HepG2 (cell line): ENCODE data around the gene AMBRA1. TPM values are rescaled to one million over a fixed set of nuclear protein-coding genes. Genes with fewer than 3 reads are reported as not detected.

Experiments used
- E2F5 ChIP-seq: sonication (generic); formaldehyde crosslinking; conservative IDR thresholded peaks from 2 replicates; pipeline ENCODE4 v1.4.0; 2020; ENCODE audit warnings: missing genetic modification reagents
- HHEX ChIP-seq: IDR thresholded peaks from 2 replicates; pipeline ENCODE4 v1.6.1; 2016; ENCODE audit warnings: control low read depth
- HMG20A ChIP-seq: IDR thresholded peaks from 2 replicates; pipeline ENCODE4 v1.6.1; 2016; ENCODE audit warnings: borderline replicate concordance
- KDM2A ChIP-seq: sonication (generic); formaldehyde crosslinking; IDR thresholded peaks from 2 replicates; pipeline ENCODE4 v1.4.0; 2020; ENCODE audit warnings: low read depth, missing genetic modification reagents, borderline replicate concordance
- MATR3 ChIP-seq: sonication (generic); formaldehyde crosslinking; IDR thresholded peaks from 2 replicates; pipeline ENCODE4 v1.4.0; 2020; ENCODE audit warnings: missing genetic modification reagents
- MNT ChIP-seq: fragments of 450-650 bp; IDR thresholded peaks from 2 replicates; pipeline ENCODE4 v1.6.1; 2016
- PHF21A ChIP-seq: sonication (generic); formaldehyde crosslinking; IDR thresholded peaks from 2 replicates; pipeline ENCODE4 v1.5.0; 2020; ENCODE audit warnings: mild to moderate bottlenecking, missing genetic modification reagents
- POLR2G ChIP-seq: fragments of 200-400 bp; formaldehyde crosslinking; IDR thresholded peaks from 2 replicates; pipeline ENCODE4 v1.6.1; 2018; ENCODE audit warnings: mild to moderate bottlenecking, low read depth, low read length, moderate library complexity
- SIN3B ChIP-seq: fragments of 150-350 bp; IDR thresholded peaks from 2 replicates; pipeline ENCODE4 v1.6.1; 2014; ENCODE audit warnings: low read length
- TRIM24 ChIP-seq: sonication (generic); formaldehyde crosslinking; IDR thresholded peaks from 2 replicates; pipeline ENCODE4 v1.8.0; 2022; ENCODE audit warnings: mild to moderate bottlenecking, missing genetic modification reagents
- ZNF234 ChIP-seq: sonication (generic); formaldehyde crosslinking; conservative IDR thresholded peaks from 2 replicates; pipeline ENCODE4 v1.5.1; 2020; ENCODE audit warnings: mild to moderate bottlenecking, missing genetic modification reagents
- ZNF282 ChIP-seq: fragments of 450-650 bp; IDR thresholded peaks from 2 replicates; pipeline ENCODE4 v1.6.1; 2018; ENCODE audit not compliant: partially characterized antibody
- ZNF383 ChIP-seq: sonication (generic); formaldehyde crosslinking; IDR thresholded peaks from 2 replicates; pipeline ENCODE4 v1.4.0; 2020; ENCODE audit warnings: missing genetic modification reagents, mild to moderate bottlenecking, borderline replicate concordance
- ZXDC ChIP-seq: sonication (generic); formaldehyde crosslinking; IDR thresholded peaks from 2 replicates; pipeline ENCODE4 v1.5.0; 2020; ENCODE audit warnings: mild to moderate bottlenecking, missing genetic modification reagents
- polyA plus RNA-seq, 8 experiments: library from polyadenylated mRNA; depleted of rRNA in 3 of 8; stranded (reverse) in 7 of 8; unstranded in 1 of 8; fragments of >200 nt; fragmentation: Illumina TruSeq in 4 of 8; extraction: Trizol in 4 of 8; gene quantifications; 2 replicates each; pipeline versions ENCODE4 v1.2.1 to v1.2.3, GENCODE V29; 2011 to 2016; ENCODE audit warnings: low read depth in 4 of 8, missing spikeins in 1 of 8, mixed read lengths in 1 of 8; ENCODE audit not compliant: insufficient read depth in 1 of 8
- total RNA-seq, 5 experiments: library from RNA; depleted of rRNA; stranded (reverse); fragments of >200 nt; fragmentation: Illumina TruSeq; extraction: Trizol; gene quantifications; 2 replicates each; pipeline ENCODE4 v1.2.3, GENCODE V29; 2016; ENCODE audit warnings: low read depth in 1 of 5
- TF ChIP-seq, protein P1 (sequence below): sonication (generic); formaldehyde crosslinking; IDR thresholded peaks from 2 replicates; pipeline ENCODE4 v1.4.0; 2020; ENCODE audit warnings: missing genetic modification reagents, mild to moderate bottlenecking, borderline replicate concordance
- TF ChIP-seq, protein P2 (sequence below): sonication (generic); formaldehyde crosslinking; IDR thresholded peaks from 2 replicates; pipeline ENCODE4 v1.5.0; 2020; ENCODE audit warnings: mild to moderate bottlenecking, missing genetic modification reagents, borderline replicate concordance
- TF ChIP-seq, protein P3 (sequence below): IDR thresholded peaks from 2 replicates; pipeline ENCODE4 v1.6.1; 2012; ENCODE audit warnings: inconsistent platforms

AMBRA1 gene
- total and polyA plus RNA-seq, 2 of the 13 experiments (the other 11 are each of a cell fraction or from before 2014, with no cell fraction given) = 15.7 to 26.0 TPM

DNA sequence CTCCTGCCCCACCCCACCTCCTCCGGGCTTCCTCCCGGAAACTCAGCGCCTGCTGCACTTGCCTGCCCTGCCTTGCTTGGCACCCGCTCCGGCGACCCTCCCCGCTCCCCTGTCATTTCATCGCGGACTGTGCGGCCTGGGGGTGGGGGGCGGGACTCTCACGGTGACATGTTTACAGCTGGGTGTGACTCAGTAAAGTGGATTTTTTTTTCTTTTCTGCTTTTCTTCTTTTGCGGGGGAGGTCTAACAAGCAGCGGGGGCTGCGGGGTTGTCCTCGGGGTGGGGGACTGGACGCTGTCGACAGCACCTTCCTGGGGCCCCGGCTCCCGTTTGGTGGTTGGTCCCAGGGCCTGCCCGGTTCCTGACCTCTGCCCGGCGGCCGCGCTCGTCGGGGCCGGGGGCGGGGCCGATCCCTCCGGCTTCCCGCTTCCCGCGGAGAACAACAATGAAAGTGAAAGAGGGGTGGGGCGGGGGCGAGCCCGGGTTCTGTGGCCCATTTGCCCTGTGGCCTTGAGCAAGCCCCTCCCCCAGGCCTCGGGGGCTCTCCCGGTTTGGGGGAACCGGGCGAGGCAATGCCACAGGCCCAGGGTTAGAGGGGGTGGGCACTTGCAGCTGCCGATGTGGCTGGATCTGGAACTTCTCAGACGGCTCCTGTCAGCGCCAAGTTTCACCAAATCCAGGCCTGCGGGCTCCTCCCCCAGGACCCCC lies 213.3 kb downstream of the AMBRA1 start (continued):
- TF ChIP-seq HHEX (CRISPR knock-in tag) (no peak), E2F5 (CRISPR knock-in tag) (no peak), KDM2A (CRISPR knock-in tag) (peak; percentile 83; the same call in 1 of the 2 replicates), ZNF383 (CRISPR knock-in tag) (no peak), ZNF282 (no peak), PHF21A (peak; percentile 58), MNT (no peak), SIN3B (no peak), ZNF234 (CRISPR knock-in tag) (no peak), POLR2G (peak; percentile 79), HMG20A (CRISPR knock-in tag) (no peak), ZXDC (CRISPR knock-in tag) (no peak), TRIM24 (CRISPR knock-in tag) (no peak), MATR3 (no peak)
- TF ChIP-seq, protein P1, sequence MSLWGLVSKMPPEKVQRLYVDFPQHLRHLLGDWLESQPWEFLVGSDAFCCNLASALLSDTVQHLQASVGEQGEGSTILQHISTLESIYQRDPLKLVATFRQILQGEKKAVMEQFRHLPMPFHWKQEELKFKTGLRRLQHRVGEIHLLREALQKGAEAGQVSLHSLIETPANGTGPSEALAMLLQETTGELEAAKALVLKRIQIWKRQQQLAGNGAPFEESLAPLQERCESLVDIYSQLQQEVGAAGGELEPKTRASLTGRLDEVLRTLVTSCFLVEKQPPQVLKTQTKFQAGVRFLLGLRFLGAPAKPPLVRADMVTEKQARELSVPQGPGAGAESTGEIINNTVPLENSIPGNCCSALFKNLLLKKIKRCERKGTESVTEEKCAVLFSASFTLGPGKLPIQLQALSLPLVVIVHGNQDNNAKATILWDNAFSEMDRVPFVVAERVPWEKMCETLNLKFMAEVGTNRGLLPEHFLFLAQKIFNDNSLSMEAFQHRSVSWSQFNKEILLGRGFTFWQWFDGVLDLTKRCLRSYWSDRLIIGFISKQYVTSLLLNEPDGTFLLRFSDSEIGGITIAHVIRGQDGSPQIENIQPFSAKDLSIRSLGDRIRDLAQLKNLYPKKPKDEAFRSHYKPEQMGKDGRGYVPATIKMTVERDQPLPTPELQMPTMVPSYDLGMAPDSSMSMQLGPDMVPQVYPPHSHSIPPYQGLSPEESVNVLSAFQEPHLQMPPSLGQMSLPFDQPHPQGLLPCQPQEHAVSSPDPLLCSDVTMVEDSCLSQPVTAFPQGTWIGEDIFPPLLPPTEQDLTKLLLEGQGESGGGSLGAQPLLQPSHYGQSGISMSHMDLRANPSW (CRISPR knock-in tag) = no peak
- TF ChIP-seq, protein P2, sequence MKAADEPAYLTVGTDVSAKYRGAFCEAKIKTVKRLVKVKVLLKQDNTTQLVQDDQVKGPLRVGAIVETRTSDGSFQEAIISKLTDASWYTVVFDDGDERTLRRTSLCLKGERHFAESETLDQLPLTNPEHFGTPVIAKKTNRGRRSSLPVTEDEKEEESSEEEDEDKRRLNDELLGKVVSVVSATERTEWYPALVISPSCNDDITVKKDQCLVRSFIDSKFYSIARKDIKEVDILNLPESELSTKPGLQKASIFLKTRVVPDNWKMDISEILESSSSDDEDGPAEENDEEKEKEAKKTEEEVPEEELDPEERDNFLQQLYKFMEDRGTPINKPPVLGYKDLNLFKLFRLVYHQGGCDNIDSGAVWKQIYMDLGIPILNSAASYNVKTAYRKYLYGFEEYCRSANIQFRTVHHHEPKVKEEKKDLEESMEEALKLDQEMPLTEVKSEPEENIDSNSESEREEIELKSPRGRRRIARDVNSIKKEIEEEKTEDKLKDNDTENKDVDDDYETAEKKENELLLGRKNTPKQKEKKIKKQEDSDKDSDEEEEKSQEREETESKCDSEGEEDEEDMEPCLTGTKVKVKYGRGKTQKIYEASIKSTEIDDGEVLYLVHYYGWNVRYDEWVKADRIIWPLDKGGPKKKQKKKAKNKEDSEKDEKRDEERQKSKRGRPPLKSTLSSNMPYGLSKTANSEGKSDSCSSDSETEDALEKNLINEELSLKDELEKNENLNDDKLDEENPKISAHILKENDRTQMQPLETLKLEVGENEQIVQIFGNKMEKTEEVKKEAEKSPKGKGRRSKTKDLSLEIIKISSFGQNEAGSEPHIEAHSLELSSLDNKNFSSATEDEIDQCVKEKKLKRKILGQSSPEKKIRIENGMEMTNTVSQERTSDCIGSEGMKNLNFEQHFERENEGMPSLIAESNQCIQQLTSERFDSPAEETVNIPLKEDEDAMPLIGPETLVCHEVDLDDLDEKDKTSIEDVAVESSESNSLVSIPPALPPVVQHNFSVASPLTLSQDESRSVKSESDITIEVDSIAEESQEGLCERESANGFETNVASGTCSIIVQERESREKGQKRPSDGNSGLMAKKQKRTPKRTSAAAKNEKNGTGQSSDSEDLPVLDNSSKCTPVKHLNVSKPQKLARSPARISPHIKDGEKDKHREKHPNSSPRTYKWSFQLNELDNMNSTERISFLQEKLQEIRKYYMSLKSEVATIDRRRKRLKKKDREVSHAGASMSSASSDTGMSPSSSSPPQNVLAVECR (CRISPR knock-in tag) = peak; percentile 77; the same call in 1 of the 2 replicates
- TF ChIP-seq, protein P3, sequence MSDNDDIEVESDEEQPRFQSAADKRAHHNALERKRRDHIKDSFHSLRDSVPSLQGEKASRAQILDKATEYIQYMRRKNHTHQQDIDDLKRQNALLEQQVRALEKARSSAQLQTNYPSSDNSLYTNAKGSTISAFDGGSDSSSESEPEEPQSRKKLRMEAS = peak; percentile 21; the same call in 1 of the 2 replicates
